Activated T-cell treated with anti-CD3 and anti-CD28 coated beads, Interleukin-2, amount 50 U/mL, for 1 hour (primary cell): ENCODE measurements around the gene SHC3.

Source experiments
- DNase-seq: peaks from one replicate; pipeline ENCODE4 v3.0.0-alpha.2; 2020

Gene SHC3

GRCh38 chr9:89097219-89097618 is 81.4 kb downstream of the SHC3 start:
- no peak for DNase-seq

GRCh38 chr9:89096807-89097206 is 81.8 kb downstream of the SHC3 start:
- DNase-seq = no peak

GRCh38 chr9:89095761-89096528 is 82.7 kb downstream of the SHC3 start:
- no peak for DNase-seq

- DNase-seq = no peak
Observed at GRCh38 chr9:89093201-89093975, 85.2 kb downstream of the SHC3 start.

- no peak for DNase-seq
Observed at GRCh38 chr9:89089176-89089575, 89.4 kb downstream of the SHC3 start.

GRCh38 chr9:89083626-89084025 is 95.0 kb downstream of the SHC3 start:
- no peak for DNase-seq

GRCh38 chr9:89080193-89080592 is 98.4 kb downstream of the SHC3 start:
- DNase-seq = no peak

- no peak for DNase-seq
Observed at GRCh38 chr9:89079391-89079790, 99.2 kb downstream of the SHC3 start.

GRCh38 chr9:89078860-89079259 is 99.8 kb downstream of the SHC3 start:
- DNase-seq = no peak

- no peak for DNase-seq
Observed at GRCh38 chr9:89078421-89078820, 100.2 kb downstream of the SHC3 start.

GRCh38 chr9:89077519-89077918 is 101.1 kb downstream of the SHC3 start:
- DNase-seq = no peak

GRCh38 chr9:89073397-89073796 is 105.2 kb downstream of the SHC3 start:
- DNase-seq = no peak

- DNase-seq = no peak
Observed at GRCh38 chr9:89071591-89071990, 107.0 kb downstream of the SHC3 start.

- no peak for DNase-seq
Observed at GRCh38 chr9:89066835-89067234, 111.8 kb downstream of the SHC3 start.

- no peak for DNase-seq
Observed at GRCh38 chr9:89065921-89066320, 112.7 kb downstream of the SHC3 start.

- no peak for DNase-seq
Observed at GRCh38 chr9:89060790-89061189, 117.8 kb downstream of the SHC3 start.

GRCh38 chr9:89059925-89060506 is 118.6 kb downstream of the SHC3 start:
- DNase-seq = no peak

GRCh38 chr9:89058906-89059305 is 119.7 kb downstream of the SHC3 start:
- no peak for DNase-seq

- DNase-seq = no peak
Observed at GRCh38 chr9:89054865-89055495, 123.6 kb downstream of the SHC3 start.

GRCh38 chr9:89053301-89053700 is 125.3 kb downstream of the SHC3 start:
- no peak for DNase-seq

- DNase-seq = no peak
Observed at GRCh38 chr9:89052470-89053097, 126.0 kb downstream of the SHC3 start.

GRCh38 chr9:89051421-89052025 is 127.1 kb downstream of the SHC3 start:
- DNase-seq = no peak

GRCh38 chr9:89049646-89050045 is 129.0 kb downstream of the SHC3 start:
- no peak for DNase-seq
